ENCODE results near the gene DGKZ. TPM values are rescaled to one million over a fixed set of nuclear protein-coding genes. Genes with fewer than 3 reads are reported as not detected.
"Not testable (repeated sequence)": the region's sequence is repeated elsewhere in the genome, so short reads cannot be mapped to it uniquely, and the experiment has no call there.

The DGKZ gene
- total and polyA plus RNA-seq, 4 donors, result 4.6 to 24.3 (median 14.4) TPM

- Histone ChIP-seq H3K9ac (ENCODE audit: low read depth in 1 of 2, low read length in 2 of 2) (no peak overlapping the region), H3K27ac (ENCODE audit: low read depth in 1 of 2, low read length in 2 of 2) (no peak overlapping the region), H3K27me3 (ENCODE audit: control insufficient read depth in 4 of 4, insufficient read depth in 4 of 4, low read length in 3 of 4) (no peaks in the 10 kb centered on the region), H3K9me3 (ENCODE audit: control insufficient read depth in 4 of 4, low read length in 3 of 4) (no peaks in the 10 kb centered on the region), H3K4me1 (ENCODE audit: control insufficient read depth in 4 of 4, insufficient read depth in 4 of 4, low read length in 3 of 4) (peaks cover 0 to 4% (median 0%) of the 10 kb centered on the region in 4 donors), H3K4me3 (ENCODE audit: low read depth in 1 of 3, low read length in 3 of 3) (no peak overlapping the region), H3K36me3 (ENCODE audit: control insufficient read depth in 4 of 4, insufficient read depth in 3 of 4, low read depth in 1 of 4, low read length in 3 of 4) (peaks cover 7 to 51% (median 17%) of the 10 kb centered on the region in 4 donors)
- TF ChIP-seq YY1 (IDR thresholded peaks at IDR 0.05), result no peak
- 82% methylated on average over 10 of the region's 10 CpGs for WGBS
- no peak for DNase-seq (ENCODE audit: low spot score)
These were observed 24.8 kb downstream of the DGKZ start for GRCh38 chr11:46372086-46372485.

- H3K36me3 ChIP-seq (ENCODE audit: control insufficient read depth in 4 of 4, insufficient read depth in 3 of 4, low read depth in 1 of 4, low read length in 3 of 4), result peaks cover 7 to 55% (median 17%) of the 10 kb centered on the region in 4 donors
- H3K9ac ChIP-seq (ENCODE audit: low read depth in 1 of 2, low read length in 2 of 2); H3K27me3 ChIP-seq (ENCODE audit: control insufficient read depth in 4 of 4, insufficient read depth in 4 of 4, low read length in 3 of 4); H3K4me3 ChIP-seq (ENCODE audit: low read depth in 1 of 3, low read length in 3 of 3); DNase-seq (ENCODE audit: low spot score); H3K27ac ChIP-seq (ENCODE audit: low read depth in 1 of 2, low read length in 2 of 2); H3K9me3 ChIP-seq (ENCODE audit: control insufficient read depth in 4 of 4, low read length in 3 of 4); H3K4me1 ChIP-seq (ENCODE audit: control insufficient read depth in 4 of 4, insufficient read depth in 4 of 4, low read length in 3 of 4): not testable (repeated sequence)
- 97% methylated on average over 15 of the region's 15 CpGs for WGBS
These were observed 25.2 kb downstream of the DGKZ start for GRCh38 chr11:46372501-46372900.

- no peak for DNase-seq (ENCODE audit: low spot score)
- Histone ChIP-seq H3K9me3 (ENCODE audit: control insufficient read depth in 4 of 4, low read length in 3 of 4) (no peaks in the 10 kb centered on the region), H3K9ac (ENCODE audit: low read depth in 1 of 2, low read length in 2 of 2) (no peak overlapping the region), H3K4me1 (ENCODE audit: control insufficient read depth in 4 of 4, insufficient read depth in 4 of 4, low read length in 3 of 4) (no peaks in the 10 kb centered on the region), H3K4me3 (ENCODE audit: low read depth in 1 of 3, low read length in 3 of 3) (no peak overlapping the region), H3K36me3 (ENCODE audit: control insufficient read depth in 4 of 4, insufficient read depth in 3 of 4, low read depth in 1 of 4, low read length in 3 of 4) (peaks cover 7 to 57% (median 17%) of the 10 kb centered on the region in 4 donors), H3K27me3 (ENCODE audit: control insufficient read depth in 4 of 4, insufficient read depth in 4 of 4, low read length in 3 of 4) (no peaks in the 10 kb centered on the region), H3K27ac (ENCODE audit: low read depth in 1 of 2, low read length in 2 of 2) (no peak overlapping the region)
- WGBS, result 95% methylated on average over 30 of the region's 30 CpGs
- TF ChIP-seq ZBTB33 (IDR thresholded peaks at IDR 0.05) (no peak), GABPA (IDR thresholded peaks at IDR 0.05 in 1 of 2, conservative IDR thresholded peaks at IDR 0.05 in 1 of 2) (no peak), FOXA2 (IDR thresholded peaks at IDR 0.05) (no peak), HNF4G (IDR thresholded peaks at IDR 0.05) (no peak), EGR1 (IDR thresholded peaks at IDR 0.05; ENCODE audit: low read depth in 2 of 2) (no peak), RXRA (IDR thresholded peaks at IDR 0.05) (no peak), FOXA1 (IDR thresholded peaks at IDR 0.05) (no peak), RAD21 (IDR thresholded peaks at IDR 0.05) (no peak), MAX (IDR thresholded peaks at IDR 0.05) (no peak)
These were observed 26.8 kb downstream of the DGKZ start for GRCh38 chr11:46373787-46374740.

GRCh38 chr11:46374815-46375214 lies 27.6 kb downstream of the DGKZ start:
- TF ChIP-seq HNF4A (conservative IDR thresholded peaks at IDR 0.05), result no peak
- no peak for TF ChIP-seq EGR1 (IDR thresholded peaks at IDR 0.05; ENCODE audit: low read depth in 2 of 2)
- no peak for TF ChIP-seq MAX (IDR thresholded peaks at IDR 0.05)
- TF ChIP-seq CTCF (IDR thresholded peaks at IDR 0.05; ENCODE audit: low read depth, low read length, missing input control), result no peak
- no peak for TF ChIP-seq ATF3 (IDR thresholded peaks at IDR 0.05)
- TF ChIP-seq RAD21 (IDR thresholded peaks at IDR 0.05), result no peak
- TF ChIP-seq JUND (IDR thresholded peaks at IDR 0.05), result no peak
- no peak for TF ChIP-seq TAF1 (conservative IDR thresholded peaks at IDR 0.05)
- no peak for TF ChIP-seq ZBTB33 (IDR thresholded peaks at IDR 0.05)
- no peak for TF ChIP-seq SP1 (IDR thresholded peaks at IDR 0.05)
- TF ChIP-seq YY1 (IDR thresholded peaks at IDR 0.05), result no peak
- Histone ChIP-seq H3K27me3 (ENCODE audit: control insufficient read depth in 4 of 4, insufficient read depth in 4 of 4, low read length in 3 of 4) (no peaks in the 10 kb centered on the region), H3K27ac (ENCODE audit: low read depth in 1 of 2, low read length in 2 of 2) (no peak overlapping the region)

More at GRCh38 chr11:46374815-46375214, 27.6 kb downstream of the DGKZ start:
- 93% methylated on average over 15 of the region's 15 CpGs for WGBS
- H3K4me3 ChIP-seq (ENCODE audit: low read depth in 1 of 3, low read length in 3 of 3), result no peak overlapping the region
- H3K4me1 ChIP-seq (ENCODE audit: control insufficient read depth in 4 of 4, insufficient read depth in 4 of 4, low read length in 3 of 4), result no peaks in the 10 kb centered on the region
- H3K9me3 ChIP-seq (ENCODE audit: control insufficient read depth in 4 of 4, low read length in 3 of 4), result no peaks in the 10 kb centered on the region
- no peak overlapping the region for H3K9ac ChIP-seq (ENCODE audit: low read depth in 1 of 2, low read length in 2 of 2)
- no peak for DNase-seq (ENCODE audit: low spot score)
- H3K36me3 ChIP-seq (ENCODE audit: control insufficient read depth in 4 of 4, insufficient read depth in 3 of 4, low read depth in 1 of 4, low read length in 3 of 4), result peaks cover 7 to 53% (median 16%) of the 10 kb centered on the region in 4 donors

All from liver (tissue), 9 donors.